HepG2 (cell line): ENCODE data around the gene KBTBD3. TPM values are rescaled to one million over a fixed set of nuclear protein-coding genes. Genes with fewer than 3 reads are reported as not detected.
"Not testable (repeated sequence)": the region's sequence is repeated elsewhere in the genome, so short reads cannot be mapped to it uniquely, and the experiment has no call there.

Experiments
- ATAC-seq: fragments of 200-7000 bp; cut with Tn5 transposase; 3 replicates; pipeline ENCODE4 v1.9.1; 2020; ENCODE audit warnings: mild to moderate bottlenecking, moderate library complexity
- BruUV-seq: library from RNA; stranded (reverse); fragments of 400-500 nt; replicated peaks from 2 replicates; lab custom pipeline; 2021; lab: Mats Ljungman, UMichigan
- CTCF ChIA-PET: fragments of 300-600 bp; formaldehyde crosslinking; extraction: SDS; loops from one replicate; lab custom pipeline; 2021; ENCODE audit warnings: low total read pairs, inconsistent platforms, low intra/inter-chr PET ratio; lab: Yijun Ruan, JAX
- POLR2A ChIA-PET: fragments of 350-600 bp; sonication (Branson Sonifier 250); formaldehyde crosslinking; loops from one replicate; lab custom pipeline; 2020; ENCODE audit warnings: antibody characterized with exemption, inconsistent platforms; lab: Yijun Ruan, JAX
- DNase-seq: peaks from one replicate; pipeline ENCODE4 v3.0.0-alpha.2; 2015; ENCODE audit warnings: low spot score
- FAIRE-seq: peaks from 3 replicates; lab custom pipeline; 2011; peaks lifted over from hg19 to GRCh38; lab: Jason Lieb, UNC
- H2AFZ ChIP-seq: one replicate; pipeline ENCODE4 v1.6.1; 2011; ENCODE audit warnings: low read length, inconsistent platforms
- H3K27ac ChIP-seq: fragments of 300-600 bp; 3 replicates; pipeline ENCODE4 v1.8.0; 2011; ENCODE audit warnings: mixed run types, mild to moderate bottlenecking, mixed read lengths, low read length, inconsistent platforms; ENCODE audit not compliant: insufficient read depth; ENCODE audit errors: extremely low read length
- H3K27me3 ChIP-seq, 2 experiments: fragments of 200-600 bp in 1 of 2; 2 replicates in 1 of 2; 3 replicates in 1 of 2; pipeline versions ENCODE4 v1.6.0 to v1.8.0; 2011; ENCODE audit warnings: low read length in 2 of 2, mild to moderate bottlenecking in 2 of 2, moderate library complexity in 2 of 2, inconsistent platforms in 1 of 2; ENCODE audit not compliant: insufficient read depth in 2 of 2, control insufficient read depth in 1 of 2
- H3K36me3 ChIP-seq, 2 experiments: fragments of 200-600 bp in 1 of 2; replicated peaks in 1 of 2; 2 replicates in 1 of 2; 3 replicates in 1 of 2; pipeline versions ENCODE4 v1.5.1 to v1.8.0; 2011; ENCODE audit warnings: low read length in 2 of 2, inconsistent platforms in 1 of 2; ENCODE audit not compliant: insufficient read depth in 2 of 2, control insufficient read depth in 1 of 2
- H3K4me1 ChIP-seq: 2 replicates; pipeline ENCODE4 v1.5.1; 2012; ENCODE audit warnings: low read length, inconsistent platforms; ENCODE audit not compliant: insufficient read depth
- H3K4me2 ChIP-seq: 2 replicates; pipeline ENCODE4 v1.6.0; 2011; ENCODE audit warnings: low read depth, low read length, inconsistent platforms
- H3K4me3 ChIP-seq, 3 experiments: fragments of 200-600 bp in 1 of 3; sonication (generic), shearing (Covaris generic) in 1 of 3; replicated peaks in 1 of 3; 2 replicates each; pipeline ENCODE4 v1.5.1; 2011 to 2016; ENCODE audit warnings: low read length in 3 of 3, inconsistent platforms in 2 of 3, low read depth in 2 of 3, mild to moderate bottlenecking in 2 of 3, control low read depth in 1 of 3, mixed read lengths in 1 of 3; ENCODE audit not compliant: insufficient read depth in 1 of 3
- H3K79me2 ChIP-seq: one replicate; pipeline ENCODE4 v1.6.1; 2011; ENCODE audit warnings: low read length, inconsistent platforms; ENCODE audit not compliant: insufficient read depth
- H3K9ac ChIP-seq: 2 replicates; pipeline ENCODE4 v1.6.0; 2011; ENCODE audit warnings: mild to moderate bottlenecking, low read depth, low read length, inconsistent platforms; ENCODE audit not compliant: insufficient read depth
- H3K9me3 ChIP-seq: 2 replicates; pipeline ENCODE4 v1.5.1; 2012; ENCODE audit warnings: mild to moderate bottlenecking, low read length
- H4K20me1 ChIP-seq: 2 replicates; pipeline ENCODE4 v1.6.0; 2011; ENCODE audit warnings: inconsistent platforms, mild to moderate bottlenecking, low read length, moderate library complexity; ENCODE audit not compliant: insufficient read depth
- ARNT ChIP-seq: fragments of 450-650 bp; IDR thresholded peaks from 2 replicates; pipeline ENCODE4 v1.6.1; 2017
- MAF1 ChIP-seq: sonication (generic); formaldehyde crosslinking; IDR thresholded peaks from 2 replicates; pipeline ENCODE4 v1.5.0; 2020; ENCODE audit warnings: missing genetic modification reagents, borderline replicate concordance
- MIER3 ChIP-seq: IDR thresholded peaks from 2 replicates; pipeline ENCODE4 v1.6.1; 2016; ENCODE audit warnings: missing compliant biosample characterization, borderline replicate concordance
- NFKB2 ChIP-seq: sonication (generic); formaldehyde crosslinking; IDR thresholded peaks from 2 replicates; pipeline ENCODE4 v1.4.0; 2020; ENCODE audit warnings: missing genetic modification reagents, borderline replicate concordance
- NRL ChIP-seq: sonication (generic); formaldehyde crosslinking; IDR thresholded peaks from 2 replicates; pipeline ENCODE4 v1.5.0; 2020; ENCODE audit warnings: missing genetic modification reagents, mild to moderate bottlenecking, moderate library complexity, borderline replicate concordance
- PPARG ChIP-seq: conservative IDR thresholded peaks from 2 replicates; pipeline ENCODE4 v1.6.1; 2016; ENCODE audit warnings: missing biosample characterization, missing genetic modification reagents
- ZNF34 ChIP-seq: sonication (generic); formaldehyde crosslinking; IDR thresholded peaks from 2 replicates; pipeline ENCODE4 v1.4.0; 2020; ENCODE audit warnings: mild to moderate bottlenecking, missing genetic modification reagents, borderline replicate concordance
- ZNF441 ChIP-seq: sonication (generic); formaldehyde crosslinking; IDR thresholded peaks from 2 replicates; pipeline ENCODE4 v1.7.0; 2021; ENCODE audit warnings: missing genetic modification reagents, borderline replicate concordance
- ZNF674 ChIP-seq: sonication (generic); formaldehyde crosslinking; IDR thresholded peaks from 2 replicates; pipeline ENCODE4 v1.5.0; 2020; ENCODE audit warnings: low read depth, mild to moderate bottlenecking, missing genetic modification reagents
- WGBS: methylation state at CpG from one replicate; pipeline ENCODE4 v1.1.6; 2017; ENCODE audit warnings: low lambda C conversion rate; 5-methylcytosine and 5-hydroxymethylcytosine counted together
- in situ Hi-C: cut with HindIII; loops from 2 replicates; pipeline ENCODE4 v1.10.0; 2017; ENCODE audit warnings: low pct_unique_long_range_greater_than_20kb; ENCODE audit not compliant: extremely low pct_ligation_motif_present
- intact Hi-C: fragments of 100-400 bp; cut with micrococcal nuclease; formaldehyde crosslinking; loops from one replicate; pipeline ENCODE4 v1.10.0; 2022; ENCODE audit not compliant: unreplicated experiment
- polyA plus RNA-seq, 8 experiments: library from polyadenylated mRNA; depleted of rRNA in 3 of 8; stranded (reverse) in 7 of 8; unstranded in 1 of 8; fragments of >200 nt; fragmentation: Illumina TruSeq in 4 of 8; extraction: Trizol in 4 of 8; gene quantifications; 2 replicates each; pipeline versions ENCODE4 v1.2.1 to v1.2.3, GENCODE V29; 2011 to 2016; ENCODE audit warnings: low read depth in 4 of 8, missing spikeins in 1 of 8, mixed read lengths in 1 of 8; ENCODE audit not compliant: insufficient read depth in 1 of 8
- total RNA-seq, 5 experiments: library from RNA; depleted of rRNA; stranded (reverse); fragments of >200 nt; fragmentation: Illumina TruSeq; extraction: Trizol; gene quantifications; 2 replicates each; pipeline ENCODE4 v1.2.3, GENCODE V29; 2016; ENCODE audit warnings: low read depth in 1 of 5

The KBTBD3 gene
- total and polyA plus RNA-seq, 2 of the 13 experiments (the other 11 are each of a cell fraction or from before 2014, with no cell fraction given), result 1.8 to 7.4 TPM

- TF ChIP-seq MIER3 (no peak), MAF1 (CRISPR knock-in tag) (no peak), ZNF441 (CRISPR knock-in tag) (no peak), PPARG (CRISPR knock-in tag) (no peak), ZNF674 (no peak), NRL (CRISPR knock-in tag) (no peak), ZNF34 (CRISPR knock-in tag) (no peak), NFKB2 (no peak), ARNT (no peak)
- H3K4me2 ChIP-seq, result no peak overlapping the region
- no peak for ATAC-seq
- BruUV-seq, result no TSS peak
- no peaks in the 10 kb centered on the region for H4K20me1 ChIP-seq
- DNase-seq, result no peak
- no peak for FAIRE-seq
- ChIA-PET CTCF (no interaction called here), POLR2A (no interaction called here)
- no peaks in the 10 kb centered on the region for H3K9me3 ChIP-seq
- H3K4me3 ChIP-seq, result no peak overlapping the region
- intact Hi-C loops (no loop called here), in situ Hi-C loops (no loop called here)
- WGBS, result 77% methylated on average over 2 of the region's 2 CpGs
- peaks cover 3% of the 10 kb centered on the region for H3K79me2 ChIP-seq
- H2AFZ ChIP-seq, result no peak overlapping the region
- no peaks in the 10 kb centered on the region for H3K27me3 ChIP-seq
- H3K27ac ChIP-seq, result no peak overlapping the region
- peaks cover 3 to 9% of the 10 kb centered on the region in 2 experiments; a peak in 4 of 5 replicates for H3K36me3 ChIP-seq
- H3K4me1 ChIP-seq, result peaks cover 13% of the 10 kb centered on the region
- H3K9ac ChIP-seq, result no peak overlapping the region
These were observed 65.7 kb downstream of the KBTBD3 start for GRCh38 chr11:106011481-106011880.

GRCh38 chr11:106003094-106003493 lies 74.1 kb downstream of the KBTBD3 start:
- H4K20me1 ChIP-seq, H3K36me3 ChIP-seq, H3K9ac ChIP-seq, FAIRE-seq, H3K9me3 ChIP-seq, in situ Hi-C loops, H3K27me3 ChIP-seq, H3K79me2 ChIP-seq, H3K4me2 ChIP-seq, CTCF ChIA-PET, H2AFZ ChIP-seq, DNase-seq, intact Hi-C loops, H3K4me1 ChIP-seq, POLR2A ChIA-PET, BruUV-seq, H3K4me3 ChIP-seq, ATAC-seq, H3K27ac ChIP-seq: not testable (repeated sequence)
- WGBS, result 97% methylated on average over 4 of the region's 4 CpGs
